ENCODE data around the gene CXXC5.

GRCh38 chr5:139662617-139663016 is 14.5 kb downstream of the CXXC5 start:
- TF ChIP-seq EP300 (IDR thresholded peaks at IDR 0.05) (no peak), POLR2A (IDR thresholded peaks at IDR 0.05) (no peak)
- TF ChIP-seq, protein P1, sequence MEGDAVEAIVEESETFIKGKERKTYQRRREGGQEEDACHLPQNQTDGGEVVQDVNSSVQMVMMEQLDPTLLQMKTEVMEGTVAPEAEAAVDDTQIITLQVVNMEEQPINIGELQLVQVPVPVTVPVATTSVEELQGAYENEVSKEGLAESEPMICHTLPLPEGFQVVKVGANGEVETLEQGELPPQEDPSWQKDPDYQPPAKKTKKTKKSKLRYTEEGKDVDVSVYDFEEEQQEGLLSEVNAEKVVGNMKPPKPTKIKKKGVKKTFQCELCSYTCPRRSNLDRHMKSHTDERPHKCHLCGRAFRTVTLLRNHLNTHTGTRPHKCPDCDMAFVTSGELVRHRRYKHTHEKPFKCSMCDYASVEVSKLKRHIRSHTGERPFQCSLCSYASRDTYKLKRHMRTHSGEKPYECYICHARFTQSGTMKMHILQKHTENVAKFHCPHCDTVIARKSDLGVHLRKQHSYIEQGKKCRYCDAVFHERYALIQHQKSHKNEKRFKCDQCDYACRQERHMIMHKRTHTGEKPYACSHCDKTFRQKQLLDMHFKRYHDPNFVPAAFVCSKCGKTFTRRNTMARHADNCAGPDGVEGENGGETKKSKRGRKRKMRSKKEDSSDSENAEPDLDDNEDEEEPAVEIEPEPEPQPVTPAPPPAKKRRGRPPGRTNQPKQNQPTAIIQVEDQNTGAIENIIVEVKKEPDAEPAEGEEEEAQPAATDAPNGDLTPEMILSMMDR (IDR thresholded peaks at IDR 0.05) = no peak
